WTC11 (cell line): ENCODE data around the gene CBX5.
"Not testable (repeated sequence)": the region's sequence is repeated elsewhere in the genome, so short reads cannot be mapped to it uniquely, and the experiment has no call there.

Experiments used
- ATF2 ChIP-seq: sonication (generic); formaldehyde crosslinking; IDR thresholded peaks from 2 replicates; pipeline ENCODE4 v1.8.1; 2022; ENCODE audit warnings: low read depth, missing genetic modification reagents, borderline replicate concordance
- CTCF ChIP-seq: fragments of 200-600 bp; IDR thresholded peaks from 2 replicates; pipeline ENCODE4 v1.8.0; 2022; ENCODE audit warnings: antibody characterized with exemption
- E2F1 ChIP-seq: sonication (generic); formaldehyde crosslinking; IDR thresholded peaks from 2 replicates; pipeline ENCODE4 v1.8.0; 2022; ENCODE audit warnings: mild to moderate bottlenecking, missing genetic modification reagents
- FOXJ3 ChIP-seq: sonication (generic); formaldehyde crosslinking; IDR thresholded peaks from 2 replicates; pipeline ENCODE4 v1.9.0; 2021; ENCODE audit warnings: missing genetic modification reagents, mild to moderate bottlenecking, borderline replicate concordance
- IRF2 ChIP-seq: sonication (generic); formaldehyde crosslinking; IDR thresholded peaks from 2 replicates; pipeline ENCODE4 v1.8.0; 2022; ENCODE audit warnings: low read depth, missing genetic modification reagents, borderline replicate concordance
- MLX ChIP-seq: sonication (generic); formaldehyde crosslinking; IDR thresholded peaks from 2 replicates; pipeline ENCODE4 v1.8.1; 2023; ENCODE audit warnings: mild to moderate bottlenecking, missing genetic modification reagents, moderate library complexity
- NFE2L1 ChIP-seq: sonication (generic); formaldehyde crosslinking; IDR thresholded peaks from 2 replicates; pipeline ENCODE4 v1.8.1; 2023; ENCODE audit warnings: missing genetic modification reagents
- NR2C2 ChIP-seq: sonication (generic); formaldehyde crosslinking; IDR thresholded peaks from 2 replicates; pipeline ENCODE4 v1.8.0; 2022; ENCODE audit warnings: mild to moderate bottlenecking, missing genetic modification reagents
- SP1 ChIP-seq: sonication (generic); formaldehyde crosslinking; conservative IDR thresholded peaks from 2 replicates; pipeline ENCODE4 v1.8.1; 2022; ENCODE audit warnings: missing genetic modification reagents
- STAT6 ChIP-seq: sonication (generic); formaldehyde crosslinking; conservative IDR thresholded peaks from 2 replicates; pipeline ENCODE4 v1.8.1; 2023; ENCODE audit warnings: mild to moderate bottlenecking, low read depth, missing genetic modification reagents, moderate library complexity
- ZBTB21 ChIP-seq: sonication (generic); formaldehyde crosslinking; IDR thresholded peaks from 2 replicates; pipeline ENCODE4 v1.8.1; 2023; ENCODE audit warnings: mild to moderate bottlenecking, missing genetic modification reagents, borderline replicate concordance
- ZNF121 ChIP-seq: sonication (generic); formaldehyde crosslinking; IDR thresholded peaks from 2 replicates; pipeline ENCODE4 v1.8.0; 2023; ENCODE audit warnings: missing genetic modification reagents

- TF ChIP-seq CTCF; ATF2 (CRISPR knock-in tag); NR2C2; ZBTB21 (CRISPR knock-in tag); NFE2L1 (CRISPR knock-in tag); ZNF121 (CRISPR knock-in tag); STAT6; FOXJ3 (CRISPR knock-in tag); SP1; IRF2; E2F1 (CRISPR knock-in tag); MLX (CRISPR knock-in tag): not testable (repeated sequence)
Observed at GRCh38 chr12:54194611-54195010, 85.3 kb downstream of the CBX5 start.
